Tibial nerve (tissue), 4 donors: ENCODE results near the gene MOV10L1. TPM values are rescaled to one million over a fixed set of nuclear protein-coding genes. Genes with fewer than 3 reads are reported as not detected.

Experiments used
- DNase-seq, 2 donors: peaks; one replicate each; pipeline ENCODE4 v3.0.0-alpha.2; 2019; ENCODE audit warnings: low spot score in 2 of 2
- H3K27ac ChIP-seq, 4 donors: fragments of 200-600 bp; sonication (generic) in 3 of 4; one replicate each; pipeline ENCODE4 v1.5.1; 2017 to 2019; ENCODE audit warnings: mild to moderate bottlenecking in 1 of 4
- H3K27me3 ChIP-seq, 2 donors: fragments of 200-600 bp; sonication (generic) in 1 of 2; one replicate each; pipeline versions ENCODE4 v1.5.1 to v1.6.0; 2017 to 2019
- H3K36me3 ChIP-seq, 3 donors: fragments of 200-600 bp; sonication (generic); one replicate each; pipeline ENCODE4 v1.5.1; 2018 to 2019
- H3K4me1 ChIP-seq, 4 donors: fragments of 200-600 bp; sonication (generic) in 3 of 4; one replicate each; pipeline ENCODE4 v1.5.1; 2017 to 2019
- H3K4me3 ChIP-seq, 4 donors: fragments of 200-600 bp; sonication (generic) in 3 of 4; one replicate each; pipeline ENCODE4 v1.5.1; 2017 to 2019; ENCODE audit warnings: mild to moderate bottlenecking in 1 of 4, moderate library complexity in 1 of 4
- H3K9me3 ChIP-seq, 4 donors: fragments of 200-600 bp; sonication (generic) in 3 of 4; one replicate each; pipeline ENCODE4 v1.5.1; 2017 to 2019
- EP300 ChIP-seq, 2 donors: sonication (generic); formaldehyde crosslinking; IDR thresholded peaks; one replicate each; pipeline ENCODE4 v1.6.1; 2017; ENCODE audit warnings: antibody characterized with exemption in 2 of 2, mild to moderate bottlenecking in 1 of 2
- POLR2A ChIP-seq, 2 donors: fragments of 450-650 bp; IDR thresholded peaks; one replicate each; pipeline ENCODE4 v1.6.1; 2017; ENCODE audit warnings: antibody characterized with exemption in 2 of 2, mild to moderate bottlenecking in 2 of 2, moderate library complexity in 2 of 2
- WGBS, 2 donors: methylation state at CpG; one replicate each; pipeline ENCODE4 v1.1.5; 2018; 5-methylcytosine and 5-hydroxymethylcytosine counted together
- total RNA-seq, 4 donors: library from RNA; depleted of rRNA; stranded (reverse); fragments of >200 nt; gene quantifications; one replicate each; pipeline ENCODE4 v1.1.0, GENCODE V29; 2016
- TF ChIP-seq, protein P1 (sequence below), 5 experiments: fragments of 200-600 bp in 3 of 5; fragments of 450-650 bp in 2 of 5; sonication (generic) in 3 of 5; IDR thresholded peaks; one replicate each; pipeline ENCODE4 v1.5.1; 2016 to 2019; ENCODE audit warnings: antibody characterized with exemption in 5 of 5, mild to moderate bottlenecking in 3 of 5, moderate library complexity in 2 of 5

MOV10L1 gene
- total RNA-seq, 4 donors from 2014 or later: 1.0 to 3.7 (median 2.6) TPM

DNA sequence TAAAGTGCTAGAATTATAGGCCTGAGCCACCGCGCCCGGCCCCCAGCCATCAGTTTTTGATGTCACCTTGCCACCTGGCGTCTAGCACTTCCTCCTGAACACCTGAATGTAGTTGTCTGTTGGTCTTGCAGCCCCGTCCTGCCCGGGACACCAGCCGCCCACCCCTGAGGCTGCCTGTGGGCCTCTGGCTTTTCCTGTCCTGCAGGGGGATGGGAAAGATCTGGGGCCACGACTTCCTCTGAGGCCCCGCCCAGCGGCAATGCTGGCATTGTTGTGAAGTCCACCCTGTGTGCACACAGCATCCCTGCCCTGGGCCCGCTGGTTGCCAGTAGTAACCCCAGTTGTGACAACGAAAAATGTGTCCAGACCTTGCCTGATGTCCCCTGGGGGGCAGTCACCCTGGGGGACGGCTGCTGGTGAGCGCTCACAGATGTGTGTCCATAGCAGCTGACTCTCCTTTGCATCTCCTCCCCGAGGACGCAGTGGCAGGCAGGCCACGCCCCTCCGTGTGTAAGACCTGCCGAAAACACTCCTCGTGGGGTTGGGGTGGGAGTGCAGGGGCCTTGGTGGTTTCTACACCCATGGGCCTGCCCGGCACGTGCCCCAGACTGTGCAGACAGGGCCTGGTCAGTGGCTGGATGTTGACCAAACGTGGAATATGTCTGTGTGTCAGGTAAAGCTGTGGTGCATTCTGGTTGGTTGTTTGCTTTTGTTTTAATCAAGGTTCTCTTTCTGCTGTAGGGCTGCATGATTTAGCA, 117.8 kb downstream of the MOV10L1 start:
- peaks cover 0 to 50% (median 4%) of the 10 kb centered on the region in 4 donors for H3K4me1 ChIP-seq
- peak overlapping the region in 1 of 4 donors; percentile 64 for H3K27ac ChIP-seq
- no peak for DNase-seq

DNA sequence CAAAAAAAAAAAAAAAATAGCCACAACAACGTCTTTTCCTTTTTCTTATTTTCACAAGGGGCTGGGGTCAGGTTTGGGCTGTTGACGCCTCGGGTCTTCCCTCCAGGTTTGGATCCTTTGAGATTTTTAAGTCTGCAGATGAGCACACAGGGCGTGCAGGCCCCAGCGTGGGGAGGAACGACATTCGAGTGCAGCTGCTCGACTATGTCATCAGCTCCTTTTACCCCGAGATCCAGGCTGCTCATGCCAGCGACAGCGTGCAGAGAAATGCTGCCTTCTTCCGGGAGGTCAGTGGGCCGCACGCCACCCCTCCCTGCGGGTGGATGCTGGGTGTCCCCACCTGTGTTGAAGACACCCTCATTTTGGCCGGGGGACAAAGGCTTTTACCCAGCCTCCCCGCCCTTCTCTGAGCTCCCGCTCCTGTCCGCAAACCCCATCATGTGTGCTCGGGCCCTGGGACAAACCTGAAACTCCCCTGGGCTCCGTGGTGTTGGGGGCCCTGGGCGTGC, 118.7 kb downstream of the MOV10L1 start:
- TF ChIP-seq POLR2A (IDR thresholded peaks at IDR 0.05) (no peak), EP300 (IDR thresholded peaks at IDR 0.05) (no peak)
- TF ChIP-seq, protein P1, sequence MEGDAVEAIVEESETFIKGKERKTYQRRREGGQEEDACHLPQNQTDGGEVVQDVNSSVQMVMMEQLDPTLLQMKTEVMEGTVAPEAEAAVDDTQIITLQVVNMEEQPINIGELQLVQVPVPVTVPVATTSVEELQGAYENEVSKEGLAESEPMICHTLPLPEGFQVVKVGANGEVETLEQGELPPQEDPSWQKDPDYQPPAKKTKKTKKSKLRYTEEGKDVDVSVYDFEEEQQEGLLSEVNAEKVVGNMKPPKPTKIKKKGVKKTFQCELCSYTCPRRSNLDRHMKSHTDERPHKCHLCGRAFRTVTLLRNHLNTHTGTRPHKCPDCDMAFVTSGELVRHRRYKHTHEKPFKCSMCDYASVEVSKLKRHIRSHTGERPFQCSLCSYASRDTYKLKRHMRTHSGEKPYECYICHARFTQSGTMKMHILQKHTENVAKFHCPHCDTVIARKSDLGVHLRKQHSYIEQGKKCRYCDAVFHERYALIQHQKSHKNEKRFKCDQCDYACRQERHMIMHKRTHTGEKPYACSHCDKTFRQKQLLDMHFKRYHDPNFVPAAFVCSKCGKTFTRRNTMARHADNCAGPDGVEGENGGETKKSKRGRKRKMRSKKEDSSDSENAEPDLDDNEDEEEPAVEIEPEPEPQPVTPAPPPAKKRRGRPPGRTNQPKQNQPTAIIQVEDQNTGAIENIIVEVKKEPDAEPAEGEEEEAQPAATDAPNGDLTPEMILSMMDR (IDR thresholded peaks at IDR 0.05): no peak
- no peak overlapping the region for H3K4me3 ChIP-seq
- peaks cover 0 to 46% (median 3%) of the 10 kb centered on the region in 4 donors for H3K4me1 ChIP-seq
- no peak for DNase-seq
- H3K9me3 ChIP-seq: no peaks in the 10 kb centered on the region
- 83 to 86% methylated on average over 16 to 21 of the region's 22 CpGs for WGBS, 2 donors
- H3K27me3 ChIP-seq: no peaks in the 10 kb centered on the region
- peaks cover 4 to 81% (median 11%) of the 10 kb centered on the region in 3 donors for H3K36me3 ChIP-seq
- H3K27ac ChIP-seq: no peak overlapping the region

More for the DNA sequence above, 117.8 kb downstream of the MOV10L1 start:
- peaks cover 4 to 78% (median 11%) of the 10 kb centered on the region in 3 donors for H3K36me3 ChIP-seq
- TF ChIP-seq, protein P1 (IDR thresholded peaks at IDR 0.05): no peak
- no peak for TF ChIP-seq POLR2A (IDR thresholded peaks at IDR 0.05)
- no peak for TF ChIP-seq EP300 (IDR thresholded peaks at IDR 0.05)
- 72 to 73% methylated on average over 21 to 23 of the region's 23 CpGs for WGBS, 2 donors
- no peak overlapping the region for H3K4me3 ChIP-seq
- no peaks in the 10 kb centered on the region for H3K27me3 ChIP-seq
- H3K9me3 ChIP-seq: no peaks in the 10 kb centered on the region

DNA sequence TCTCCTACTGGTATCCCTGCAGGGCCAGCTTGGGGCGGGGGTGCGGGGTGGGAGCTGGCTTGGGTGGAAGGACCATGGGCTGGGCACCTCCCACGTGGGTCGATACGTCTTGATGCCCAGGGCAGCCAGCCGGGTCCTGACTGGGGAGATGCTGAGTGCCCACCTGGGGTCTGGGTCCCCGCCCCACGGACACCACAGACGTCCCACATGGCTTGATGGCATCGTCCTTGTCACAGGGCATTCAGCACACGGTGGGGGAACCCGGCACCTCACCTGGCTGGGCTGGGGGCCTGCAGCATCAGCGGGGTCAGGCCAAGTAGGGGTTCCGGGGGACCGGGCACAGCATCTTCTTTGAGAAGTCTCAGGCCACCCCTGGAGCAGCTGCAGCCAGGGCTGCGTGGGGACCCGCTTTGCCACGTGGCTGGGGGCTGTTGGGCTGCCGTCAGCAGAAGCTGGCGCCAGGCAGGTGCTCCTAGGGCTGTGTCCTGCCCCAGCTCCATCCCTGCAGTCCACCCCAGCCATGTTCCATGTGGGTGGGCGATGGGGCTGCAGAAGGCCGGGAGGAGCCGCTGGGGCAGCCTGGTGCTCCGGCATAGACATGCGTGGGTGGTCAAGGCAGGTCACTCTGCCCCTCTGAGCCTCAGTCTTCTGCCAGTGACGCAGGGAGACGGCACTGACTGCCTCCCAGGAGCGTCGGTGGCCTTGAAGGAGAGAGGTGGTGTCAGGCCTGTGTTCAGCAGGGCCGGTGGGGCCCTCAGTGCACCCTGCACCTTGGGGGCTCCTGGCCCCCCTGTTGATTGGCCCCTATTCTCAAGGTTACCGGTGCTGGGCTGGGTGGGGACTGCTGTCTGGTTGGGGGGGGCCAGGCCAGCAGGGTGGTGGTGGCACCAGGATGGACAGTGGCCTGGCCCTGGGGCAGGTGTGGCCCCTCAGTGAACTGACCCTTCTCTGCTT, 119.4 kb downstream of the MOV10L1 start:
- no peak overlapping the region for H3K27ac ChIP-seq
- H3K4me3 ChIP-seq: no peak overlapping the region
- TF ChIP-seq EP300 (IDR thresholded peaks at IDR 0.05) (no peak), POLR2A (IDR thresholded peaks at IDR 0.05) (no peak)
- TF ChIP-seq, protein P1 (IDR thresholded peaks at IDR 0.05): no peak
- peaks cover 0 to 46% (median 3%) of the 10 kb centered on the region in 4 donors for H3K4me1 ChIP-seq
- H3K9me3 ChIP-seq: no peaks in the 10 kb centered on the region
- DNase-seq: no peak
- 51 to 77% methylated on average over 7 to 9 of the region's 31 CpGs for WGBS, 2 donors
- H3K27me3 ChIP-seq: no peaks in the 10 kb centered on the region
- peaks cover 4 to 85% (median 11%) of the 10 kb centered on the region in 3 donors for H3K36me3 ChIP-seq

DNA sequence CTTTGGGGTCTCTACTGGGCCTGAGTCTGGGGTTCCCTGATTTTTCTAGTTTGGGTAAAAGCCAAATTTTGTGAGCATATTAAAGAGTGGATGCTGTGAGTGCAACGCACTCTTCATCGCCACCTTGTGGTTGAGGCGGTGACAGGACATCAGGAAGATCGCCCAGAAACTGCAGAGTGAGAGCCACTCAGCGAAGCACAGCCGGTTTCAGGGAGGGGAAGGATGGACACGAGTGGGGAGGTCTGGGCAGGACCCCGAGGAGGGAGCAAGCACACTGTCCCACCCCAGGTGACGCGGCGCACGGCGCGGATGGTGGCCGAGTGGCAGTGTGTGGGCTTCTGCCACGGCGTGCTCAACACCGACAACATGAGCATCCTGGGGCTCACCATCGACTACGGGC, 120.1 kb downstream of the MOV10L1 start:
- WGBS, 2 donors: 59 to 60% methylated on average over 20 of the region's 20 CpGs
- Histone ChIP-seq H3K9me3 (no peaks in the 10 kb centered on the region), H3K27ac (no peak overlapping the region), H3K36me3 (peaks cover 4 to 92% (median 11%) of the 10 kb centered on the region in 3 donors), H3K4me1 (peaks cover 0 to 39% (median 3%) of the 10 kb centered on the region in 4 donors), H3K4me3 (no peak overlapping the region), H3K27me3 (no peaks in the 10 kb centered on the region)
- peak in 1 of 2 donors; percentile 66 for DNase-seq
- TF ChIP-seq EP300 (IDR thresholded peaks at IDR 0.05): no peak
- TF ChIP-seq, protein P1 (IDR thresholded peaks at IDR 0.05): peak; percentile 65 to 83 (median 79)
